GM12874 (cell line): ENCODE data around the gene LMCD1.

Experiments used
- TF ChIP-seq, protein P1 (sequence below): IDR thresholded peaks from 2 replicates; pipeline ENCODE4 v1.5.1; 2011; ENCODE audit warnings: low read depth, mild to moderate bottlenecking, control low read depth, low read length, moderate library complexity; ENCODE audit not compliant: insufficient read depth

The LMCD1 gene

DNA sequence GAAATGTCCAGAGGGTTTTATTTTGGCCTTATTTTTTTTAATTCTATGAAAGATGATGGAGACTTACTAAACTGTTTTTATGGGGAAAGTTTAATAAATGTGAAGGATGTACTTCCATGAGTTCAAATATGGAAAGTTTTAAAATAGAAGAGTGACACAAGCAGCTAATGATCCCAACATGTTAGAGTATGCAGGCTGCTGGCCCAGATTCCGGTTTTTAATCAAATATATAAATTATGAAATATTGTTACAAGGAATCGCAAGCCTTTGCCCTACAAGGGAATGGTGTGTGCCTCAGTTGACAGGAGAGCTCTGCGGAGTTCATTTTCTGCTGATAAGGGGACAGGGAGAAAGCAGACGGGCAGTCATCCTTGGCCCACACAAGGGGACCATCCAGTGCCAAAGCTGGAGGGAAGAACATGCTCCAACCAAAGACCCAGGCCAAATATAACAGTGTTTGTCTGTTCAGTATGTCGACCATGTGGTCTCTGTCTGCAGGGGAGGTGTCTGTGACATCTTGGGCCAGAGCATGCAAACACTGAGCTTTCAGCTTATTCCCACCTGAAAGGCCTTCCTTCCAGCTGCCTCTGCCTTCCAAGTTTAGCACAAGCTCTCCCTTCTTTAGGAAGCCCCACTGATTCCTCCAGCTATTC, 73.2 kb downstream of the LMCD1 start:
- TF ChIP-seq, protein P1, sequence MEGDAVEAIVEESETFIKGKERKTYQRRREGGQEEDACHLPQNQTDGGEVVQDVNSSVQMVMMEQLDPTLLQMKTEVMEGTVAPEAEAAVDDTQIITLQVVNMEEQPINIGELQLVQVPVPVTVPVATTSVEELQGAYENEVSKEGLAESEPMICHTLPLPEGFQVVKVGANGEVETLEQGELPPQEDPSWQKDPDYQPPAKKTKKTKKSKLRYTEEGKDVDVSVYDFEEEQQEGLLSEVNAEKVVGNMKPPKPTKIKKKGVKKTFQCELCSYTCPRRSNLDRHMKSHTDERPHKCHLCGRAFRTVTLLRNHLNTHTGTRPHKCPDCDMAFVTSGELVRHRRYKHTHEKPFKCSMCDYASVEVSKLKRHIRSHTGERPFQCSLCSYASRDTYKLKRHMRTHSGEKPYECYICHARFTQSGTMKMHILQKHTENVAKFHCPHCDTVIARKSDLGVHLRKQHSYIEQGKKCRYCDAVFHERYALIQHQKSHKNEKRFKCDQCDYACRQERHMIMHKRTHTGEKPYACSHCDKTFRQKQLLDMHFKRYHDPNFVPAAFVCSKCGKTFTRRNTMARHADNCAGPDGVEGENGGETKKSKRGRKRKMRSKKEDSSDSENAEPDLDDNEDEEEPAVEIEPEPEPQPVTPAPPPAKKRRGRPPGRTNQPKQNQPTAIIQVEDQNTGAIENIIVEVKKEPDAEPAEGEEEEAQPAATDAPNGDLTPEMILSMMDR, result no peak

DNA sequence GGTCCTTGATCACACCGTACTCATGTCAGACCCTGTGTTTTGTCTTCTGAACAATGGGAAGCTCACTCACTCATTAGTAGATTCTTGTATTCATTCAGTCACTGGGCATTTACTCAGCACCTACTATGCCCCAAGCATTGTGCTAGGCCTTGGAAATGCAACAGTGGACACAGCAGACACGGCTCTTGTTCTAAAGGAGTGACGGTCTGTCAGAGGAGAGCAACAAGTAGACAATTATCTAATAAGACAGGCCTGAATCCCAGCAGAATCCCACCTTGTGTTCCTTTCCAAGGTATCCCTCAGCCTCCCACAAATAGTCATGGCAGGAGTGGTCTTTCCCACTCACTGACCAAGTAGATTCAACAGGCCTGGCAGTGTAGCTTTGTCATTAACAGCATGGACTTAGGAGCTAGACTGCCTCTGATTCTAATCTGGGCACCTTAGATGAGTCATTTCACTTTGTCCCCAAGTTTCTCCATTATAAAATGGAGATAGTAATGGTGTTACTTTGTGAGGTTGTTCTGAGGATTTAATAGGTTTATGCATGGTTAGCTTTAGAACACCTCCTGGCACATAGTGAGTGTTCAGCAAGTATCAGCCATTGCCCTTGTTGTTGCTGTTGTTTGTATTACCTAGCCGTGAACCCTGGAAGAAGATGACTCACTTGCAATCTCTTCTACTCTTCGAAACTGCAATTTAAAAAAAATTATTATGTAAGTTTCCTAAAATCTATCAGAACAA, 73.9 kb downstream of the LMCD1 start:
- TF ChIP-seq, protein P1, result no peak

DNA sequence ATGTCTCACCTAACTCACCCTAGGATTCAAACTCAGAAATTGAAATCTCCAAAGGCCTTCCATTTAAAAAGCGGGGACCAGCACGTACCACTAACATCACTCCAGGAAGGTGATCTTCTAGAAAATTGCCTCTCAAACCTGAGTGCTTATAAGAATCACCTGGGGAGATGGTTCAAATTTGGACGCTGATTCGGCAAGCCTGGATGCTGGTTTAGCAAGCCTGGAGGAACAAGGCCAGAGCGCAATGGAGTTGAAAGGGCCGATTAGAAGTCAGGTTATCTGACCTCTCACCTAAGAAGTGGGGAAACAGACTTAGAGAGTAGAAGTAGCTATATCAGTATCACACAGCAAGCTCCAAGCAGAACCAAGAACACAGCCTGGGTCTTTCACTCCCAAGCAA, 74.8 kb downstream of the LMCD1 start:
- TF ChIP-seq, protein P1, result no peak

DNA sequence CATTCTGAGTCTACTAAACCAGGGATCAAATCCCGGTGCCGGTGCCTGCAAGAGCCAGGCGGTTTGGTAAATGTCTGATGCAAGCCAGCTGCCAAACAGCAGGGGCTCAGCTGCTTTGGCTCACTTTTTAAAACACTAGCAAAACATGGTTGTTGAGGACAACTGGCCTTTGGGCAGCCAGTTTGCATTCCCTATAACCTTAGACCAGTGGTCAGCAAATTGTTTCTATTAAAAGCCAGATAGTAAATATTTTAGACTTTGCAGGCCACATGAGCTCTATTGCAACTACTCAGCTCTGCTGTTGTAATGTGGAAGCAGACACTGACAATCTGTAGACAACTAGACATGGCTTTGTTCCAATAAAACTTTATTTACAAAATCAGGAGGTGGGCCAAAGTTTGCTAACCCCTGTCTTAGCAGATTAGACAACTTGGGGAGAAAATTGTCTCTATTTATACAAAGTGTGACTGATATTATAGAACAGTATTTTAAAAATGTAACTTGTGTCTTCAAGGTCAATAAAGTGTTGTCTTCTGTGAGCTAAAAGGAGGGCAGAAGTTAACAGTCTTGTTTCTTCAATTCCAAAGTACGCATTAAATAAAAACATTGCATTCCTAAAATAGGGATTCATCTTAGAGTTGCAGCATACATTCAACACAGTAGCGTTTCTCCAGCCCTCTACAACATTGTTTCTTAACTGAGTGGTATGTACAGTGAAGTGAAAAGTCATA, 75.4 kb downstream of the LMCD1 start:
- TF ChIP-seq, protein P1, result no peak

DNA sequence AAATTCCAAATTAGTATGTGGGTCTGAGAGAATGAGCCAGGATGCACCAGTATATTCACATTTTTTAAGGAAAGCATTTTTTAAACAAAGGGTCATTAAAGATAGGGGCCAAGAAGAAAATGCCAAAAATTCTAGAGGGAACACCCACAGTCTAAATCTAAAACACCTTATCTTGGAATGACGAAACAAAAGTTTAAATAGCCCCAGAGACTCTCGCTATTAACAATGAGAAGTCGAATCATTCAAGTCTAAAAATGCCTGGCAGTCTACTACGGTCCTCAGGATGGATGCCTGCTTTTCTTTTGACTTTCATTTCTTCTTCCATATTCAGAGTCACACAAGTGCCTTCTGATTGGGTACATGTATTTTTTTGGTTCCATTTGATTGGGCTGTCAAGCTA, 76.7 kb downstream of the LMCD1 start:
- TF ChIP-seq, protein P1, result no peak

DNA sequence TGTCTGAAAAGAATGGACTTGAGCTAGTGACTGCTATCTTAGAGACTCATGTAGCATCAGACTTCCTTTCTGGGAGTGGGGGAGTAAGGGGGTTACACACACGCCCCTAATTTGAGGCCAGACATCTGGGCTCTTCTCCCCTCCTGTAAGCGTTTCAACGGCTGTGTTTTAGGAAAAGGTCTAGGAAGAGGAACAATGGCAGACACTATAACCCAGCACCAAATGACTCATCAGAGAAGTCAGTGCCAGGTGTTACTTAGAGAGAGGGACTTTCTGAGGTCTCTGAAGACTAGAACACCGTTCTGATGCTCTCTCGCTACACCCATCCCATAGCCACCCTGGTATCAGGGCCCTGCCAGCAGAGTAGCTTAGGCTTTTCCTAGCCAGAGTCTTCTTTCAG, 77.5 kb downstream of the LMCD1 start:
- TF ChIP-seq, protein P1, result no peak

DNA sequence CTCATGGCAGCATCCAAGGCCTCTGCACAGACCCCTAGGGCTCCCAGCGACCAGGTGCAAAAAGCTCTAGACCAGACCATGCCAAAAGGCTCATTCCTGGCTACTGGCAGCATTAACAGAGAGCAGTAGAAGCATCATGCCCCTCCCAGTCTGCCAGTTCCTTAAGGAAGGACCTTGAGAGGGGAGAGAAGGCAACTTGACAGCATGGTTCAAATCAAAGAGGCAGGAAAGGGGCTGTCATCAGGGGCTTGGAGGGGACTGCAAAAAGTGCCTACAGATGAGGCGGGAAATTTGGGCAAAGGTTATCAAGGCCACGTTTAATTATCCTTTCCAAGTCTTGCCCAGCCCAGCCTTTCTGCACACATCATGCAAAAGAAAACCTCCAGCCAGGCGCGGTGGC, 78.3 kb downstream of the LMCD1 start:
- TF ChIP-seq, protein P1, result no peak
